AG09319 (cell line): ENCODE data around the gene WFS1.

ENCODE experiments used
- DNase-seq: peaks from one replicate; pipeline ENCODE4 v3.0.0-alpha.2; 2010; ENCODE audit warnings: low read depth; ENCODE audit errors: extremely low read depth
- TF ChIP-seq, protein P1 (sequence below): IDR thresholded peaks from 2 replicates; pipeline ENCODE4 v1.5.1; 2011; ENCODE audit warnings: low read depth, mild to moderate bottlenecking, inconsistent platforms, low read length, moderate library complexity

WFS1 gene

DNA sequence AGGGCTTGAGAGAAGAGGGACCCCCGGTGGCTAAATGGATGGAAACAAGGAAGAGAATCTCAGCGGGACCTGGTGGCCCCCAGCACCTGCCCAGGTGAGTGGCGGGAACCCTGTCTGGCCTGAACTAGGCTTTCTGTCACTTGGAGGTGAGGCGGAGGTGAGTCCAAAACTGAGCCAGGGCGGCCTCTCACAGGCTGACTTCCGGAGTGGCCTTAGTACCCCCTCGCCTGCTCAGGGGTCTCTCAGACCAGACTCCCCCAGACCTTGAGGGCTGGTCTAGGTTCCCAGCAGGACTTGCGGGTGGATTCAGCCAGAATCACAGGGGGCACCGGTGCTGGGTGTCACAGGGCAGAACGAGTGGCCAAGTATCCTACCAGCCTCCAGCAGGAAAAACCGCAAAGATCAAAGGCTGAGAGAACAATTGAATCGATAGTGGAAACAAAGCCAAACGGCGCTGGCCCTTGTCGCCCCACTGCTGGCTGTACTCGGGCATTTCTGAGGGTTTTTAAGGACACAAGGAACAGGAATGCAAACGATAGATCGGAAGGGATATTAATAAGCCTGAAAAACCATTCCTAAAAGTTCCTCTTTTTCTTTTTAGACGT is 67.8 kb downstream of the WFS1 start:
- no peak for DNase-seq
- TF ChIP-seq, protein P1, sequence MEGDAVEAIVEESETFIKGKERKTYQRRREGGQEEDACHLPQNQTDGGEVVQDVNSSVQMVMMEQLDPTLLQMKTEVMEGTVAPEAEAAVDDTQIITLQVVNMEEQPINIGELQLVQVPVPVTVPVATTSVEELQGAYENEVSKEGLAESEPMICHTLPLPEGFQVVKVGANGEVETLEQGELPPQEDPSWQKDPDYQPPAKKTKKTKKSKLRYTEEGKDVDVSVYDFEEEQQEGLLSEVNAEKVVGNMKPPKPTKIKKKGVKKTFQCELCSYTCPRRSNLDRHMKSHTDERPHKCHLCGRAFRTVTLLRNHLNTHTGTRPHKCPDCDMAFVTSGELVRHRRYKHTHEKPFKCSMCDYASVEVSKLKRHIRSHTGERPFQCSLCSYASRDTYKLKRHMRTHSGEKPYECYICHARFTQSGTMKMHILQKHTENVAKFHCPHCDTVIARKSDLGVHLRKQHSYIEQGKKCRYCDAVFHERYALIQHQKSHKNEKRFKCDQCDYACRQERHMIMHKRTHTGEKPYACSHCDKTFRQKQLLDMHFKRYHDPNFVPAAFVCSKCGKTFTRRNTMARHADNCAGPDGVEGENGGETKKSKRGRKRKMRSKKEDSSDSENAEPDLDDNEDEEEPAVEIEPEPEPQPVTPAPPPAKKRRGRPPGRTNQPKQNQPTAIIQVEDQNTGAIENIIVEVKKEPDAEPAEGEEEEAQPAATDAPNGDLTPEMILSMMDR = no peak

DNA sequence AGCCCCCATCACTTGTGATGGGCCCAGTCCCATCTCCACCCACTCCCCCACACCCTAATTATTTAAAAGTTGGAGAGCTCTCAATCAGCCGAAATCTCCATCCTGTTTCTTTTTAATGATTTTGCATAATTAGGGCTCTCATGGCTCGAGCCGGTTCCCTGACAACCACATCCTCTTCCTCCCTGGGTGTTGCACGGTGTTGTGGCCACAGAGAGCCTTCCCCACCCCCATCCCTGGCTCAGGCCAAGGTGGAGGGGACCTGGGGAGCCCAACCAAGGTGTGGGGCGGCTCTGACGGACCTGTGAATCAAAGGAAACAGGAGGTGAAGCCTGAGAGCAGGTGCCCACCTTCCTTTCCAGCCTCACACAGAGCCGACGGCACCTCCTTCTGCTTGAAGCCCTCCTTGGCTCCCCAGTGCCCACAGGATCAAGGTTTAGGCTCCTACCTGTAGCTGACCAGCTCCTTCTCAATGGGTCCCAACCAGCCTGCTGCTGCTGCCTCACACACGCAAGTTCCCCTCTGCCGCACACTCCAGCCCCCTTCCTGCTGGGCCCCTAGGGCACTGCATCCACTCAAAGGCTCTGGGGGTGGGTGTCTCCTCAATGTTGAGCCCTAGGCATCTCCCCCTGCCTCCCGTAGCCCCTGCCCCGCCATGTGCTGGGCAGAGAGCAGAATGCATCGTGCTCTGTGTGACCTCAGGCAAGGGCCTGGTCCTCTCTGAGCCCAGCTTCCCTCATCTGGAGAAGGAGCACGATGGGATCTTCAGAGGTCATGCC is 68.7 kb downstream of the WFS1 start:
- DNase-seq = no peak
- TF ChIP-seq, protein P1 = no peak

DNA sequence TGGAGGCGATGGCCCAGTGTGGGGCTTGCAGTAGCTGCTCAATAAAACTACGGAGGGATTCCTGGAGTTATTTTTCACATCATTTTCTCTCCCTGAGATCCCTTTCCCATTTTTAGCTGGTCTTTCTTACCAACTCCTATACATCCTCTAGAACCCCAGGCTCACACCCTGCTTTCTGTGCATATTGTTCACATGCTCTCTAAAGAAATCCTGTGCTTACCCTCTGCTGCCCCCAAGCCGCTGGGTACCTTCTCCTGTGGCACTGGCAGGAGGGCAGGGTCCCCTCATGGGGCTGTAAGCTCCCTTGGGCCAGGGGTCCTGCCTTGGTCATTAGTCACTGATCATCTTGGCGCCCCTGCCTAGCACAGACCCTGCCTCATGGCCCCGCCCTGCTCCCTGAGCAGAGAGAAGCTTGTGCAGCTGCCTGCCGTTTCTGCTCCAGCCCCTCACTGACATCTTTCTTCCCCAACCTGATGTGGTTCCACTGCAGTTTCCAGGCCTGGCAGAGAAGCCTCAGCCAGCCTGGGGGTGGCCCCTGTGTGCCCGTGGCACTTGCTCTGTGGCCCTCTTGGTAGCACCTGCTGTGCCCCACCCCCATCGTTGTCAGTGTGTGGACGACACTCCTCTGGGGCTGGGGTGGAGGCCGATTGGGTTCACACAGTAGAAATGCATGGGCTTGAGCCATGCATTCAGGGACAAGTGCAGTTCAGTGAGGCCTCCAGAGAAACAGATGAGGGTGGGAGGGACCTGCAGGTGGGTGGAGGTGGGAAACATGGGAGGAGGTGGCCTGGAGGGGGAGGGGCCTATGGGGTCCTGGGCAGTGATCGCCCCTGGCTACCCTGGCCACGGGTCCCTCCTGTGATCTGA is 69.5 kb downstream of the WFS1 start:
- TF ChIP-seq, protein P1 = no peak

DNA sequence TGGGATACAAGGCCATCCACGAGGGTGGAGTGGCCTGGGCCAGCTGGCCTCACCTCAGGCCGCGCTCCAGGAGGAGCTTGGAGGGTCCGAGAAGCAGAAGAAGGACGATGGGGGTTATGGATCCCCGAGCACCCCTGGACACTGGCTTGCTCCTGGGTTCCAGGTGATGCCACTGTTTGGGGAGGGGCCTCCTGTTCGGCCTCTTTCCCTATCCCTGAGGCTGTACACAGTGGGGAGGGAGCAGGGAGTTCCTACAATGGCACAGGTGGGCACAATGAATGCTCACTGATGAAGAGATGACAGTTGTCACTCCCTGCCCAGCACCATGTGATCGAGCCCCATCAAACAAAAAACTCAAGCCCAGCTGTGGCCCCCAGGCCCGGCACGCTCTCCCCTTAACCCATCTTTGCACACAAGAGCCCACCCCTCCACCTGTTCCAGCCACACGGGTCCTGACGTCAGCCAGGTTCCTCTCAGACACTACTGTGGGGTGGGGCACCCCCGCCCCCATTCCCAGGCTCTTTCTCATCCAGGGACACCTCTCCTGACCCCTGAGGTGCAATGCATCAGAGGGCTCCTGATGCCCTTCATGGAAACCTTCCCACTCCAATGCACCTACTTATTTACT is 70.3 kb downstream of the WFS1 start:
- no peak for DNase-seq
- TF ChIP-seq, protein P1 = no peak

More for the DNA sequence above, 69.5 kb downstream of the WFS1 start:
- no peak for DNase-seq

DNA sequence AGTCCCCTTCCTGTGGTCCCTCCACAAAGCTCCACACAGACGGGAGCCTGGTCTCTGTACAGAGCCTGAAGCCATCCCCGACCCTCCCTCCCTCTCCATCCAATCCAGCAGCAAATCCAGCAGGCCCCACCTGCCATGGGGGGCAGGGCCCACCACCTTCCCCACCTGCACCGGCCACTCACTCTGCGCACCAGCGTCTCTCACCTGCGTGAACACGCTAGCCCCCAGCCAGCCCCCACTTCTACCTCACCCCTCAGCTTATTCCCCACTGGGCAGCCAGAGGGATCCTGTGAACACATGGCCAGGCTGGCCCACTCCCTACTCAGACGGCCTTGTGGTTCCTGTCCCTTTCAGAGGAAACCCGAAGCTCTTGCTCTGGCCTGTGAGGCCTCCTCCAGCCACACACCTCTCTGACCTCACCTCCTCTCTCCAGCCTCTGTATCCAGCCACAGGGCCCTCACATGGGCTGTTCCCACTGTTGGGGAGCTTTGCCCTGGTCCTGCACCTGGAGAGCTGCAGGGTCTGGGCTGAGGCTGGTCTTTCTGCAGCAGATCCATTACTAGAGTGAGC is 70.9 kb downstream of the WFS1 start:
- no peak for DNase-seq
- TF ChIP-seq, protein P1 = no peak

DNA sequence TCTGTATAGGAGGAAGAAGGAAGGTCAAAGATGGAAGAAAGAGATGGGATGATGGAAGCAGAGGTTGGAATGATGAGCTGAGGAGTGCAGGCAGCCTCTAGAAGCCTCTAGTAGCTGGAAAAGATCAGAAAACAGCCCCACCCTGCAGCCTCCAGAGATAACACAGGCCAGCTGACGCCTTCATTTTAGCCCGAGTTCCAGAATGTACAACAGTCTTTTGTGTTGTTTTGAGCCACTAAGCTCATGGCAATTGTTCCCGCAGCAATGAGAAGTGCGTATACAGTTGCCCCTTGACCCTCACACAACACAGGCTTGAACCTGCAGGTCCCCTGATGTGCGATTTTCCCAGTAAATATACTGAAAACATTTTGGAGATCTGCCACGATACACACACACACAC is 72.0 kb downstream of the WFS1 start:
- no peak for DNase-seq
- TF ChIP-seq, protein P1 = no peak
